Measurements from ENCODE around the gene CTRB1.

GRCh38 chr16:75264457-75264998, 45.7 kb downstream of the CTRB1 start:
- TF ChIP-seq CTCF (IDR thresholded peaks at IDR 0.05) (no peak), POLR2A (IDR thresholded peaks at IDR 0.05) (no peak), EP300 (IDR thresholded peaks at IDR 0.05) (no peak)

All from gastroesophageal sphincter (tissue), 3 donors.